DOHH2 (cell line): ENCODE measurements around the gene RIPK4.

Experiments used
- H3F3A ChIP-seq: fragments of 200-600 bp; sonication (generic), shearing (Covaris generic); 2 replicates; pipeline ENCODE4 v1.6.0; 2016; ENCODE audit warnings: antibody characterized with exemption, mild to moderate bottlenecking; ENCODE audit not compliant: control insufficient read depth, insufficient read depth
- H3K27ac ChIP-seq: fragments of 200-600 bp; sonication (generic); 2 replicates; pipeline ENCODE4 v1.5.1; 2014; ENCODE audit warnings: low read depth, mild to moderate bottlenecking, low read length, moderate library complexity
- H3K27me3 ChIP-seq: fragments of 200-600 bp; sonication (generic); 2 replicates; pipeline ENCODE4 v1.6.1; 2014; ENCODE audit warnings: mild to moderate bottlenecking, low read length, mixed read lengths; ENCODE audit not compliant: control insufficient read depth
- H3K36me3 ChIP-seq: fragments of 200-600 bp; sonication (generic); 2 replicates; pipeline ENCODE4 v1.6.1; 2014; ENCODE audit warnings: mild to moderate bottlenecking, low read length, moderate library complexity, mixed read lengths; ENCODE audit not compliant: control insufficient read depth
- H3K4me1 ChIP-seq: fragments of 200-600 bp; sonication (generic); 2 replicates; pipeline ENCODE4 v1.6.1; 2014; ENCODE audit warnings: mild to moderate bottlenecking, low read length, mixed read lengths; ENCODE audit not compliant: control insufficient read depth
- H3K4me2 ChIP-seq: fragments of 200-600 bp; sonication (generic); 2 replicates; pipeline ENCODE4 v1.6.0; 2014; ENCODE audit warnings: mild to moderate bottlenecking, low read length, moderate library complexity
- H3K4me3 ChIP-seq: fragments of 200-600 bp; sonication (generic); 2 replicates; pipeline ENCODE4 v1.5.1; 2014; ENCODE audit warnings: mild to moderate bottlenecking, low read length, mixed read lengths
- H3K79me2 ChIP-seq: fragments of 200-600 bp; sonication (generic); 2 replicates; pipeline ENCODE4 v1.6.1; 2014; ENCODE audit warnings: mild to moderate bottlenecking, low read length, mixed read lengths; ENCODE audit not compliant: control insufficient read depth
- H3K9me2 ChIP-seq: fragments of 200-600 bp; sonication (generic); replicated peaks from 2 replicates; pipeline ENCODE4 v1.6.1; 2014; ENCODE audit warnings: mild to moderate bottlenecking, low read length, mixed read lengths; ENCODE audit not compliant: control insufficient read depth
- H3K9me3 ChIP-seq: fragments of 200-600 bp; sonication (generic); 2 replicates; pipeline ENCODE4 v1.6.1; 2014; ENCODE audit warnings: antibody characterized with exemption, low read length, mixed read lengths; ENCODE audit not compliant: control insufficient read depth, insufficient read depth
- H4K20me1 ChIP-seq: fragments of 200-600 bp; sonication (generic); 2 replicates; pipeline ENCODE4 v1.6.0; 2014; ENCODE audit warnings: low read depth, mild to moderate bottlenecking, antibody characterized with exemption, low read length, moderate library complexity; ENCODE audit not compliant: control insufficient read depth, insufficient read depth
- EZH2phosphoT487 ChIP-seq: fragments of 200-600 bp; sonication (generic); IDR thresholded peaks from 2 replicates; pipeline ENCODE4 v1.6.1; 2017; ENCODE audit warnings: borderline replicate concordance, mild to moderate bottlenecking, antibody characterized with exemption, low read length, moderate library complexity, mixed read lengths
- TF ChIP-seq, protein P1 (sequence below): fragments of 200-600 bp; sonication (generic); IDR thresholded peaks from one replicate; pipeline ENCODE4 v1.5.1; 2014; ENCODE audit warnings: antibody characterized with exemption, mild to moderate bottlenecking, low read depth, low read length; ENCODE audit not compliant: poor library complexity, severe bottlenecking

The RIPK4 gene

GRCh38 chr21:41765973-41766882 is 624 bp downstream of the RIPK4 start:
- Histone ChIP-seq H3K36me3 (no peaks in the 10 kb centered on the region), H3F3A (no peaks in the 10 kb centered on the region), H4K20me1 (no peaks in the 10 kb centered on the region), H3K79me2 (no peaks in the 10 kb centered on the region), H3K27me3 (peaks cover 30% of the 10 kb centered on the region), H3K4me1 (peaks cover 6% of the 10 kb centered on the region), H3K9me2 (no peaks in the 10 kb centered on the region), H3K9me3 (no peaks in the 10 kb centered on the region), H3K4me3 (no peak overlapping the region), H3K4me2 (no peak overlapping the region), H3K27ac (no peak overlapping the region)
- TF ChIP-seq, protein P1, sequence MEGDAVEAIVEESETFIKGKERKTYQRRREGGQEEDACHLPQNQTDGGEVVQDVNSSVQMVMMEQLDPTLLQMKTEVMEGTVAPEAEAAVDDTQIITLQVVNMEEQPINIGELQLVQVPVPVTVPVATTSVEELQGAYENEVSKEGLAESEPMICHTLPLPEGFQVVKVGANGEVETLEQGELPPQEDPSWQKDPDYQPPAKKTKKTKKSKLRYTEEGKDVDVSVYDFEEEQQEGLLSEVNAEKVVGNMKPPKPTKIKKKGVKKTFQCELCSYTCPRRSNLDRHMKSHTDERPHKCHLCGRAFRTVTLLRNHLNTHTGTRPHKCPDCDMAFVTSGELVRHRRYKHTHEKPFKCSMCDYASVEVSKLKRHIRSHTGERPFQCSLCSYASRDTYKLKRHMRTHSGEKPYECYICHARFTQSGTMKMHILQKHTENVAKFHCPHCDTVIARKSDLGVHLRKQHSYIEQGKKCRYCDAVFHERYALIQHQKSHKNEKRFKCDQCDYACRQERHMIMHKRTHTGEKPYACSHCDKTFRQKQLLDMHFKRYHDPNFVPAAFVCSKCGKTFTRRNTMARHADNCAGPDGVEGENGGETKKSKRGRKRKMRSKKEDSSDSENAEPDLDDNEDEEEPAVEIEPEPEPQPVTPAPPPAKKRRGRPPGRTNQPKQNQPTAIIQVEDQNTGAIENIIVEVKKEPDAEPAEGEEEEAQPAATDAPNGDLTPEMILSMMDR: no peak
- TF ChIP-seq EZH2phosphoT487: no peak

DNA sequence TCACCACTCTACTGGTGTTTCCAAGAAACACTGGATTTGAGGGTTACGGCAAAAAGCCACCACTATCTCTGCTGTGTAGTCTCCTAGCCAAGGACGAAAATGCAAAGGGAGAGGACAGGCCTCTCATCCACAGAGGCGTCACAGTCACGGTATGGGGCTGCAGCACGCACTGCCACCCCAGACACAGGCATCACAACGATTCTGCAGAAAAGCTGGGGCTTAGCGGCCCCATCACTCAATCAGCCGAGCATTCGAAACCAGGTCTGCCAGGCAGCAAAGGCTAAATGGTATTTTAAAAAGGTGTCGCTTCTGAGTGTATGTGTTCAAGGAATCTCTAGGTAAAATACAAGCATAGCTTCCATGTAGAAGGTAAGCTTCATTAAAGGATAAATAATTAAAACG is 1.4 kb downstream of the RIPK4 start:
- no peaks in the 10 kb centered on the region for H3K79me2 ChIP-seq

GRCh38 chr21:41764558-41765419 is 2.1 kb downstream of the RIPK4 start:
- Histone ChIP-seq H3K4me3 (no peak overlapping the region), H3K4me1 (peaks cover 6% of the 10 kb centered on the region), H3K27ac (no peak overlapping the region), H3K4me2 (no peak overlapping the region), H3F3A (no peaks in the 10 kb centered on the region), H3K79me2 (no peaks in the 10 kb centered on the region), H3K9me2 (no peaks in the 10 kb centered on the region), H3K9me3 (no peaks in the 10 kb centered on the region), H3K36me3 (no peaks in the 10 kb centered on the region), H3K27me3 (peaks cover 35% of the 10 kb centered on the region), H4K20me1 (no peaks in the 10 kb centered on the region)
- no peak for TF ChIP-seq EZH2phosphoT487
- TF ChIP-seq, protein P1: no peak

More for the DNA sequence above, 1.4 kb downstream of the RIPK4 start:
- H3K4me2 ChIP-seq: no peak overlapping the region
- TF ChIP-seq, protein P1: no peak
- TF ChIP-seq EZH2phosphoT487: no peak
- H3F3A ChIP-seq: no peaks in the 10 kb centered on the region
- no peaks in the 10 kb centered on the region for H3K9me2 ChIP-seq
- H3K4me3 ChIP-seq: no peak overlapping the region
- no peaks in the 10 kb centered on the region for H3K9me3 ChIP-seq
- peaks cover 36% of the 10 kb centered on the region for H3K27me3 ChIP-seq
- no peak overlapping the region for H3K27ac ChIP-seq
- no peaks in the 10 kb centered on the region for H3K36me3 ChIP-seq
- peaks cover 6% of the 10 kb centered on the region for H3K4me1 ChIP-seq
- H4K20me1 ChIP-seq: no peaks in the 10 kb centered on the region
